Stimulated activated CD4-positive, alpha-beta T cell treated with anti-CD3 and anti-CD28 coated beads, TNF-alpha, amount 100 ng/mL, for 24 hours (primary cell): Measurements from ENCODE around the gene QPCT.

Experiments used
- DNase-seq, 3 experiments: peaks; one replicate each; pipeline ENCODE4 v3.0.0-alpha.2; 2020; ENCODE audit warnings: low read depth in 3 of 3

The QPCT gene

GRCh38 chr2:37324786-37325624 lies 19.4 kb upstream of the QPCT start, which contains the start of gene PRKD3:
Gene PRKD3 (minus strand): TSS chr2:37324833. CDS start chr2:37316524, 8,309 bp downstream.
- peak in 2 of 3 experiments; percentile 13 to 43 for DNase-seq

GRCh38 chr2:37325625-37326071 lies 18.8 kb upstream of the QPCT start:
- DNase-seq = no peak

DNA sequence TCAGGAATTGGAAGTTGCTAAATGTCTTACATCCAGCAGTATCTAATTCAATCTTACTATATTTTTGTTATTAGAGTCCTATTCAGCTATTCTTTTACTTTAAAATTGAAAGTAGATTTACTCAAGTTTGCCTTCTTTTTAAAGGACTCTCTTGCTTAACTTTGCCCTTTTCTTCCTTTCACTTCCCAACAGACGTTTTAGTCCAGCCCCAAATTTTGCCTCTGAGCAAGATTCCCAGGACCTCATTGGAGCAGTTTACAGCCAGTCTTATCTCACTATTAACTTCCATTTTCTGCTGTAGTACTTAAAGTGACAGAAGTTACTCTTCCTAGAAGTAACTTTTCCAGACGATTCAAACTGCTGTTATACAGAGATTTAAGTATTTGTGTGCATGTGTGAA lies 18.1 kb upstream of the QPCT start:
- no peak for DNase-seq

DNA sequence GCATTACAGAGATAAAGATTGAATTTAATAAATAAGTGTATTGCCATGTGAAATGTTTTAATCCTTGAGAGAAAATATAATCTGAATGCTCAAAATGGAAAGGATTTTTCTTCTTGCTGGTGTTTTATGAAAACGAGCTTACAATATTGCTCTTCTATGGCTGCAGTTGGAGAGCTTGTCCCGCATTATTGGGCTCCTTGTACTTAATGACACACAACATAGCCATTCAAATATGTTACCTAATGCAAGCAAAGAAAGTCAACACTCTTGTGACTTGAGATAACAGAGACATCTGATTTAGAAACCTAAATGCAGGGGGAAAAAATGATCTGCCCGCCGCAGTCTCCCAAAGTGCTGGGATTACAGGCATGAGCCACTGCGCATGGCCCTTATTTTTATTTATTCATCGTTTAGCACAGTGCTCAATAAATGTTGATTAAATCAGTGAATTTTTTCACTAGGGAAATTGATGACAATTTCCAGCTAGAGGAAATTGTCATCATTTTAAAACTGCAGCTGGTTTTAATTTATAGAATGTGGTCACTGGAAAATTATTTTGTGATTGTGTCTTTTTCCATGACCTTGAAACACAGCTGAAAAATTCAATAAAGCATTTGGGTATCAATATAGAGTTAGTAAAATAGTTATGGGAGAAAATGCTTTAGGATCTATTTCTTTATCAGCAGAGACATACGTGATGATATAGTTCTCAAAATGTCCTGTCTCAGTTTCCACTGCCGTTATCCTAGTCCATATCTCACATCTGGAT lies 17.4 kb upstream of the QPCT start:
- DNase-seq = no peak

DNA sequence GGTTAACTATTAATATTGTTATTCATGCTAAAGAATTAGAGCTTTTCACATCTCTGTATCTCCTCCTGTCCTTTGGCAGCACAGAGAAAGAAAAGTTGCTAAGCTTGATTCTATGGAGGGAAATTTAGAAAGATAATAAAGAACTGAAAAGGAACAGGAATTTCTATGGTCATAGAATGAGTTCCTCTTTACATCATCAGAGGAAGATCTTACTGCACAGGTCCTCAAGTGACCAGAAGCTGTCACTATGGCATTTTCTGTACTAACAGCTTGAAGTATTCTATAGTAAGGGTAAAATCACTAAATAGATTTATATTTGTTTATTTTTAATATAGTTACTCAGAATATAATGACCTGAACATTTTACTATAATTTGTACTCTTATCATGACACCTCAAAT lies 13.7 kb upstream of the QPCT start:
- no peak for DNase-seq

DNA sequence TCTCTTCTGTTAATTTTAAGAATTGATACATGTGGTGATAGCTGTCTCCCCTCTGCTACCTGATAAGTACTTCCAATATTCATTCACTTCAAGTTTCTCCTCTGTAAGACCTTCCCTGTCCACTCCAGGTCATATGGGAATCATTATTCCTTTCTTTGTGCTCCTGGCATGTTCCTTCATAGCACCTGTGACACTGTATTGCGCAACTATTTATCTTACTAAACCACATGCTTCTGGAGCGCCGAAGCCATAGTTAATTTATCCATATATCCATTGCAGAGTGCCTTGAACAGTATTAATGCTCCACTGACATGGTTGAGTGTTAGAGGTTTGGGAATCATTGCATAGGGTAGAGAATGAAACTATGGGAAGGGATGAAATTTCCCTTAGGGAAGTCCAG lies 11.9 kb upstream of the QPCT start:
- DNase-seq = no peak

DNA sequence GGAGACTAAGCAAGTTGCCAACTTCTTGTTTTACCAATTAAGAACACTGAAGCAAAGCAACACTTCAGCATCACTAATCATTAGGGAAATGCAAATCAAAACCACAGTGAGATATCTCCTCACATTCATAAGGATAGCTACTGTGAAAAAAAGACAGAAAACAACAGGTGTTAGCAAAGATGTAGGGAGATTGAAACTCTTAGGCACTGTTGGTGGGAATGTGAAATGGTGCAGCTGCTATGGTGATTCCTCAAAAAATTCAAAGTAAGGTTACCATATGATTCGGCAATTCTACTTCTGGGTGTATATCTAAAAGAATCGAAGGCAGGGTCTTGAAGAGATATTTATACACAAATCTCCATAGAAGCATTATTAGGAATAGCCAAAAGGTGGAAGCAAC lies 11.2 kb upstream of the QPCT start:
- no peak for DNase-seq

GRCh38 chr2:37335604-37336003 lies 8.8 kb upstream of the QPCT start:
- no peak for DNase-seq

GRCh38 chr2:37337620-37338280 lies 6.7 kb upstream of the QPCT start:
- no peak for DNase-seq

- DNase-seq = no peak
Observed at GRCh38 chr2:37338933-37339332, 5.5 kb upstream of the QPCT start.

DNA sequence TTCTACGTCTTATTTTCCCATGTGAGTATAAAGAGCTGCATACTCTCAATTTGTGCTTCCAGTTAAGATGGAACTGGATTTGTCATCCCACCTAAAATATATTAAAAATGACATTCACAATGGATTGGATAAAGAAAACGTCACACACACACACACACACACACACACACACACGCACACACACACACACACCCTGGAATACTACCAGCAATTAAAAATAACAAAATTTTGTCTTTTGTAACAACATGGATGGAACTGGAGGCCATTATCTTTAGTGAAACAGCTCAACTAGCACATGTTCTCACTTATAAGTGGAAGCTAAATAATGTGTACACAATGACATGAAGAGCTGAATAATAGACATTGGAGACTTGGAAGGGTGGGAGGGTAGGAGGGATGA lies 3.8 kb upstream of the QPCT start:
- no peak for DNase-seq

DNA sequence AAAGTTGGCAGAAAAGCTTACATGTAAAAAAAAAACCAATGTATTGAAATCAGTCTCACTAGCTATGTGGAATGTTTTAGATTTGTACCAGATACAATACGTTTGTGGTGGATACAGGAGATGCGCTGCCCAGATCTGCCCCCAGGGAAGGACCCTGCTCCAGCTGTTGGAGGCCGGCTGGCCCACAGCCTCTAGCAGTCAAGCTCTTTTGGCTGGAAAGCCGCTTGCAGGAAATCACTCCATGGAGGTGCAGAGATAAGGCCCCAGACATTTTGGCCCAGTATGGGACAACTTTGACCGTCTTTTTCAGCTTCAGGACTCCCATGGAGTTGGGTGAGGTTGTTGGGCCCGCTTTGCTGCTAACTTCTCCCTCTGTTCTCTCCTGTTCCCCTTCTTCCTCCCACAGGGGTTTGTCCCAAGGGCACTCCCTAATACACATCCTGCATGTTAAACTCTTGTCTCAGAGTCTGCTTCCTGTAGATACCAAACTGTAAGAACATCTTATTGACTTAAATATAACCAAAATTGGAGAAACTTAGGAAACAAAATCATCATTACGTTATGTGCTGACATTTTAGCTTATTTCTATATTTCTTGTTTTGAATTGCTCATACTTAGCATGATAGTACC lies 1.7 kb upstream of the QPCT start:
- DNase-seq = no peak

DNA sequence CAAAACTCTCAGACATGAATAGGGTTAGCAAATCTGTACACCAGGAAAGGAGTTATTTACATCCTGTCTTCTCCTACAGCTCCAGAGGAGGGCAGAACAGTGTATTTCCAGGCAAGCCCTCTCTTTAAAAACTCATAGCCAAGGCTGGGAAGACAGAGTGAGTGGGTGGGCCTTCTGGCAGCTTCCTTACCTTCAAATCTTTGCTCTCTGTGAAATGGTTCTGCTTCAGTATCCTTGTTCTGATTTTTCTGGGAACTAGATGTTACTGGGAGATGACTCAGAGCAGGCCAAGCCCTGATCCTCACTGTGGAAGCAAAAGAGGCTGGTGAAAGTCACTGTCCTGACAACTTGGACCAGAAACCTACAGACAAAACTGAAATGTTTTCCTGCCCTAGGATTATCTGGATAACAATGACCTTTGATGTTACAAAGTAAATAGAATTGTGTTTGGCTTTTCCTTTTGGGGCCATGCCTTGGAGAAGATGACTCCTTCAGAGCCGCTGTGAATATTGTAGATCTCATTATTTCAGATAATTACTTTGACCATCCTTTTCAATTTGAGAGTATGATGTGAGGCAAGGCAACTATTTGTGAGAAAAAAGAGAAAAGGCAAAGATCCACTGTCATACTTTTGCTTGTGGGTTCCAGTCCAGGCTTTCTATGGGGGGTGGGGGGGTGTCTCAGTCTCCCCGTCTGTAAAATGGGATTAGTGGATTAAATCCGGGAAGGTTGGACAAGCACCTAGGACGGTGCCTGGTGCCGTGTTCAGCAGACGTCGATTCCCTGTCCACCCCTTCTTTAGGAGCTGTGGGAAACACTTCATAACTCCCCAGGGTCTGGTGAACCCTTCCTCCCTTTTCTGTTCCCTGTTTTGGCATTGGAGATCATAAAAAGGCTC lies 644 bp upstream of the QPCT start:
- no peak for DNase-seq

DNA sequence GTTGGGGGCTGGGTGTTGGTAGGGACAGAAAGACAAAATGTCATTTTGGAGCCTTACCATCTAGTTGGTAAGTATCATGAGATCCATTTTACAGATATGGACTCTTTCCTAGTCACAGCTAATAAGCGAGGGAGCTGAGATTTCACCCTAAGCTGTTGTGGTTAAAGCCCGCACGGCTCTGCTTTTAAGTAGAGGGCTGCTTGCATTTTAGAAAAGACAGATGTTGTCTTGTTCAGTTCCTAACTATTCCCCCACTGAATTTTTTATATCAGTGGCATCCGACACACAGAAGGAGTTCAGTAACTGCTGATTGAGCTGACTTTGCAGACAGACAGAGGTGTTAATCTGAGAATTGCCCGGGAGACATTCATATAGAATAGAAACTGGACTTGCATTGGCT lies 3.7 kb downstream of the QPCT start:
- DNase-seq = no peak

DNA sequence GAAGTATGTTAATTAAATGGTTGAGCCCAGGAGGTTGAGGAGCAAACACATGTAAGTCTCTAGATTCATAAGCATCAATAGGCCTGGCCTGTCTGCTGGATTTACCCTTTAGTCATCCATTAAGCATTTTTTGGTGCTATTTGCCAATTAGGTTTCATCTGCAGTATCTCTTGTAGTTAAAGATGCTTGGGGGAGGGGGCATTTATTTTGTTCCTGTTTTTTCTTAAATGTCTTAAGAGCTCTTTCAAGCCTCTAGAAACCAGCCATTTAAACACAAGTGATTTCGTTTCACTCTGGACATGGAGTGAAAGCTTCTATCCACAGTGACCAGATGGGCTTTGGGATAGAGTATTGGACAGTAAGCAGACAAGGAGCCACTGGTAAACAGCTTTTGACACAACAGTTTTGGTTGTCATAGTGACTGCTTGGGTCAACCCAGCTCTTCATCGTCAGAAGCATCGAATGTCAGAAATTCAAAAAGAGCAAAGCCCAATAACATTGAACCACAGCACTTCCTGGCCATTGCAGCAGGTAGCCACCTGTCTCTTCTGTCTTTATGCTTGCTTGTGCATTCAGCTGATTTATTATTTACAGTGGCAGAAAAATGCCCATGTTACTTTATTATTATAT lies 4.9 kb downstream of the QPCT start:
- DNase-seq = no peak

DNA sequence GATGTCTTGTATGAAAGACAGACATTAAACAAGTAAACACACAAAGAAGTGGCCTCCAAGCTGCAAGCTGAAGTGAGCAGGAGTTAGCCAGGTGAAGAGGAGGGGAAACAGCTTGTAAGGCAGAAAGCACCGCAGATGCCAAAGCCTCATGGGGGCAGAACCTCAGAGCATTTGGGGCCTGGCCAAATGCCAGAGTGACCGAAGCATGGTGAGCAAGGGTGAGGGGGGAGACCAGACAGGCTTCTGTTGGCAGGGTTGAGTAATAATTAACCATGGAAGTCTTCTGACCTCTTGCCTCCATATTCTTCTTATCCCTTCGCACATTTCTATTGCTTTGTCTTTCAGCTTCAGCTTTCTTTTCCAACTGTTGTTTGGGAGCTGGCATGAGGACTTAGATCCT lies 5.6 kb downstream of the QPCT start:
- DNase-seq = no peak

- DNase-seq = no peak
Observed at GRCh38 chr2:37354531-37354930, 10.1 kb downstream of the QPCT start.

GRCh38 chr2:37355735-37356134 lies 11.3 kb downstream of the QPCT start:
- DNase-seq = no peak

- DNase-seq = no peak
Observed at GRCh38 chr2:37356299-37356698, 11.9 kb downstream of the QPCT start.

- DNase-seq = no peak
Observed at GRCh38 chr2:37357069-37357468, 12.6 kb downstream of the QPCT start.

DNA sequence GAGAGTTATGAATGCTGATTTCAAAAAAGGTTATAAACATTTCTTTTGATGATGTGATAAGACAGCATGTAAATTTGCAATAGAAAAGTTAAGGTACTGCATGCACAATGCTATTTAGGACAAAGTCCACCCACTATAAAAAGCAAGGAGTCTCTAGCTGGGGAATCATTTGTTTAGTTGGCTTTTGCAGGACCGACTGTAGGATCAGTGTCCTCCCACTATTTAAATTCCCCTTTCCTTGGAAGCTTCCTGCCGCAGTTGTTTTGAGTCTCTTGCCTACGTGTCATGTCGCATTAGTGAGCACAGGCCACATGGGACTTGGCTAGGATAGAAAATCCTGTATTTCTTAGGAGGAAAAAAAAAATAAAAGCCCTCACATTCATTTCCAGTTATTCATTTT lies 13.1 kb downstream of the QPCT start:
- no peak for DNase-seq
